Hepatocyte (in vitro differentiated cells): ENCODE data around the gene NSMF. TPM values are rescaled to one million over a fixed set of nuclear protein-coding genes. Genes with fewer than 3 reads are reported as not detected.

Experiments used
- DNase-seq: peaks from one replicate; pipeline ENCODE4 v3.0.0-alpha.2; 2016; ENCODE audit warnings: low spot score
- H2AFZ ChIP-seq: fragments of 200-600 bp; sonication (generic); 2 replicates; pipeline ENCODE4 v1.6.0; 2016; ENCODE audit warnings: antibody characterized with exemption, mild to moderate bottlenecking
- H3K27ac ChIP-seq: fragments of 200-600 bp; sonication (generic); 2 replicates; pipeline ENCODE4 v1.5.1; 2016; ENCODE audit warnings: mild to moderate bottlenecking
- H3K27me3 ChIP-seq: fragments of 200-600 bp; sonication (generic); 2 replicates; pipeline ENCODE4 v1.6.1; 2016
- H3K36me3 ChIP-seq: fragments of 200-600 bp; sonication (generic); replicated peaks from 2 replicates; pipeline ENCODE4 v1.5.1; 2016; ENCODE audit warnings: low read depth; ENCODE audit not compliant: insufficient read depth
- H3K4me1 ChIP-seq: fragments of 200-600 bp; sonication (generic); 2 replicates; pipeline ENCODE4 v1.5.1; 2016; ENCODE audit warnings: mild to moderate bottlenecking, moderate library complexity; ENCODE audit not compliant: insufficient read depth
- H3K4me2 ChIP-seq: fragments of 200-600 bp; sonication (generic); 2 replicates; pipeline ENCODE4 v1.6.0; 2016
- H3K4me3 ChIP-seq: fragments of 200-600 bp; sonication (generic); 2 replicates; pipeline ENCODE4 v1.5.1; 2016; ENCODE audit warnings: mild to moderate bottlenecking
- H3K79me2 ChIP-seq: fragments of 200-600 bp; sonication (generic); 2 replicates; pipeline ENCODE4 v1.6.0; 2017; ENCODE audit warnings: mild to moderate bottlenecking
- H3K9me2 ChIP-seq: fragments of 200-600 bp; sonication (generic); replicated peaks from 2 replicates; pipeline ENCODE4 v1.6.0; 2017; ENCODE audit warnings: mild to moderate bottlenecking; ENCODE audit not compliant: insufficient read depth
- H3K9me3 ChIP-seq: fragments of 200-600 bp; sonication (generic); 2 replicates; pipeline ENCODE4 v1.5.1; 2016; ENCODE audit warnings: low read depth, mild to moderate bottlenecking
- H4K20me1 ChIP-seq: fragments of 200-600 bp; sonication (generic); 2 replicates; pipeline ENCODE4 v1.6.0; 2016; ENCODE audit warnings: mild to moderate bottlenecking; ENCODE audit not compliant: insufficient read depth, poor library complexity, severe bottlenecking
- CTCF ChIP-seq: fragments of 200-600 bp; sonication (generic); IDR thresholded peaks from 2 replicates; pipeline ENCODE4 v1.5.1; 2016; ENCODE audit warnings: antibody characterized with exemption, mild to moderate bottlenecking; ENCODE audit not compliant: poor library complexity
- EZH2 ChIP-seq: fragments of 200-600 bp; sonication (generic); IDR thresholded peaks from 2 replicates; pipeline ENCODE4 v1.6.1; 2016; ENCODE audit warnings: antibody characterized with exemption, mild to moderate bottlenecking, borderline replicate concordance
- EZH2phosphoT487 ChIP-seq: fragments of 200-600 bp; sonication (generic); IDR thresholded peaks from one replicate; pipeline ENCODE4 v1.6.1; 2018; ENCODE audit warnings: antibody characterized with exemption, mild to moderate bottlenecking, low read depth, moderate library complexity; ENCODE audit not compliant: unreplicated experiment, severe bottlenecking
- WGBS: methylation state at CpG from one replicate; pipeline ENCODE4 v1.1.6; 2016; ENCODE audit warnings: low lambda C conversion rate; ENCODE audit errors: missing lambda C conversion rate; 5-methylcytosine and 5-hydroxymethylcytosine counted together
- polyA plus RNA-seq: library from polyadenylated mRNA; unstranded; fragments of >200 nt; fragmentation: Nextera tagmentation; extraction: Ambion mirVana; gene quantifications from 2 replicates; pipeline ENCODE4 v1.2.1, GENCODE V29; 2016
- total RNA-seq: library from RNA; depleted of rRNA; stranded (reverse); fragments of >200 nt; gene quantifications from 2 replicates; pipeline ENCODE4 v1.2.3, GENCODE V29; 2014

Gene NSMF
- total and polyA plus RNA-seq, 2 experiments from 2014 or later, result 39.5 to 51.6 TPM

- Histone ChIP-seq H3K9me3 (no peaks in the 10 kb centered on the region), H3K36me3 (no peaks in the 10 kb centered on the region), H3K27ac (no peak overlapping the region), H3K4me1 (no peaks in the 10 kb centered on the region), H3K9me2 (no peaks in the 10 kb centered on the region), H3K79me2 (no peaks in the 10 kb centered on the region), H4K20me1 (no peaks in the 10 kb centered on the region), H3K4me2 (no peak overlapping the region), H2AFZ (no peak overlapping the region), H3K4me3 (no peak overlapping the region), H3K27me3 (no peaks in the 10 kb centered on the region)
- TF ChIP-seq EZH2, result no peak
- TF ChIP-seq EZH2phosphoT487, result no peak
- TF ChIP-seq CTCF, result no peak
- 96% methylated on average over 28 of the region's 28 CpGs for WGBS
- DNase-seq, result no peak
These were observed 46.4 kb upstream of the NSMF start for GRCh38 chr9:137505421-137506140.

GRCh38 chr9:137504432-137504777, 45.3 kb upstream of the NSMF start:
- H3K4me1 ChIP-seq, result no peaks in the 10 kb centered on the region
- WGBS, result 87% methylated on average over 7 of the region's 7 CpGs

DNA sequence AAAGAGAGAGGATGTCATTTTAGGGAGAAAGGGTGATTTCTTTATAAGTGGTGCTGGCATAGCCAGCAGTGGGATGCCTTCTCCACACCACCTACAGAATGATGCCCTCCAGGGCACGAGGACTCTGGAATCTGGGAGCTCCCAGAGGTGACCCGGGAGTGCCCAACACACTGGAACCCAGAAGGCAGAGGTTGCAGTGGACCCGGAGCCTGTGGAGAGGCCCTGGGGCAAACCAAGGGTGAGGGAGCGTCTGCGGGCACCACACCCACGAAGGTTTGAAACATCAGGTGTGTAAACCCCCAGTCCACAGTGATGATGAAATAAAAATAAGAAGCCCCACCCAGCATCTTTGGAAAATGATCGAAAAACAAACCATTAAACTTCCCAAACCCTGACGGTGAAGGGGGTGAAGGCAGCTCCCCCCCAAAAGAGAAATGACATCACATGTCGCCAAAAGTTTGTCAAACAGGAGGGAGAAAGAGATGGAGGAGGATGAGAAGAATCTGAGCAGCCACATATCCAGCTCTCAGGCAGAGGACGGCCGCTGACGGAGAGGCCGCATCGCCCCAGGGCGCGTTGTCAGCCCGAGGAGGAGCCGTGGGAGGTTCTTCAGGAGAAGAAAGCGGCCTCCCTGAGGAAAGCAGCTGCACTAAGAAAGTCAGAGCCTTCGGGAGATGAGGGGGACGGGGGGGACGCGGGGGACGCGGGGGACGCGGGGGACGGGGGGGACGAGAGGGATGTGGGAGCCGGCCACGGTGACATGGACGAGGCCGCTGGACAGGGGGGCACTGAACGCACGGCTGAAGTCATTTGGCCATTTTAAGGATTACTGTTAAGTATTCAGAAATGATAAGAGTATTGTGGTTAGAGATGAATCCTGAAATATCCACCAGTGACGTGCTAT, 43.1 kb upstream of the NSMF start:
- H3K9me2 ChIP-seq, result no peaks in the 10 kb centered on the region
- no peak for TF ChIP-seq EZH2
- no peak for TF ChIP-seq CTCF
- TF ChIP-seq EZH2phosphoT487, result no peak
- no peaks in the 10 kb centered on the region for H3K4me1 ChIP-seq
- H3K27me3 ChIP-seq, result no peaks in the 10 kb centered on the region
- H4K20me1 ChIP-seq, result no peaks in the 10 kb centered on the region
- no peak overlapping the region for H3K4me2 ChIP-seq
- WGBS, result 78% methylated on average over 20 of the region's 36 CpGs
- no peak overlapping the region for H3K4me3 ChIP-seq
- no peaks in the 10 kb centered on the region for H3K79me2 ChIP-seq
- DNase-seq, result no peak
- no peak overlapping the region for H2AFZ ChIP-seq
- H3K9me3 ChIP-seq, result no peaks in the 10 kb centered on the region
- no peaks in the 10 kb centered on the region for H3K36me3 ChIP-seq
- no peak overlapping the region for H3K27ac ChIP-seq

More at GRCh38 chr9:137504432-137504777, 45.3 kb upstream of the NSMF start:
- Histone ChIP-seq H3K9me2 (no peaks in the 10 kb centered on the region), H3K9me3 (no peaks in the 10 kb centered on the region), H3K36me3 (no peaks in the 10 kb centered on the region), H4K20me1 (no peaks in the 10 kb centered on the region), H3K27ac (no peak overlapping the region), H3K4me2 (no peak overlapping the region), H3K27me3 (no peaks in the 10 kb centered on the region), H3K4me3 (no peak overlapping the region), H3K79me2 (no peaks in the 10 kb centered on the region), H2AFZ (no peak overlapping the region)
- TF ChIP-seq CTCF (no peak), EZH2 (no peak), EZH2phosphoT487 (no peak)
- no peak for DNase-seq
